NCI-H526 (cell line): ENCODE data around the gene COBL.

Source experiments
- DNase-seq, 2 experiments: peaks; one replicate each; lab custom pipeline; 2025; lab: John Stamatoyannopoulos, UW

Gene COBL

GRCh38 chr7:51189777-51190176 lies 126.8 kb downstream of the COBL start:
- no peak for DNase-seq

- no peak for DNase-seq
Measured at GRCh38 chr7:51188987-51189386, 127.6 kb downstream of the COBL start.

GRCh38 chr7:51187941-51188340 lies 128.7 kb downstream of the COBL start:
- DNase-seq = peak; percentile 7 to 70

GRCh38 chr7:51186531-51186930 lies 130.1 kb downstream of the COBL start:
- no peak for DNase-seq

GRCh38 chr7:51182636-51183166 lies 133.9 kb downstream of the COBL start:
- DNase-seq = no peak

- no peak for DNase-seq
Measured at GRCh38 chr7:51180092-51180491, 136.5 kb downstream of the COBL start.

GRCh38 chr7:51175992-51176388 lies 140.6 kb downstream of the COBL start:
- DNase-seq = no peak

GRCh38 chr7:51175316-51175991 lies 141.2 kb downstream of the COBL start:
- no peak for DNase-seq

- DNase-seq = no peak
Measured at GRCh38 chr7:51165337-51165736, 151.3 kb downstream of the COBL start.

GRCh38 chr7:51162724-51163329 lies 153.8 kb downstream of the COBL start:
- DNase-seq = peak; percentile 82 to 93

GRCh38 chr7:51161937-51162336 lies 154.7 kb downstream of the COBL start:
- DNase-seq = no peak

GRCh38 chr7:51160990-51161615 lies 155.5 kb downstream of the COBL start:
- DNase-seq = peak; percentile 28 to 76

- no peak for DNase-seq
Measured at GRCh38 chr7:51160411-51160810, 156.2 kb downstream of the COBL start.

- no peak for DNase-seq
Measured at GRCh38 chr7:51158742-51159445, 157.7 kb downstream of the COBL start.

GRCh38 chr7:51158211-51158610 lies 158.4 kb downstream of the COBL start:
- no peak for DNase-seq

GRCh38 chr7:51154201-51154600 lies 162.4 kb downstream of the COBL start:
- DNase-seq = no peak

- no peak for DNase-seq
Measured at GRCh38 chr7:51152706-51153200, 163.9 kb downstream of the COBL start.

GRCh38 chr7:51151455-51151854 lies 165.2 kb downstream of the COBL start:
- no peak for DNase-seq

- no peak for DNase-seq
Measured at GRCh38 chr7:51150193-51150592, 166.4 kb downstream of the COBL start.

- no peak for DNase-seq
Measured at GRCh38 chr7:51148216-51148615, 168.4 kb downstream of the COBL start.

GRCh38 chr7:51146816-51147586 lies 169.6 kb downstream of the COBL start:
- DNase-seq = no peak

GRCh38 chr7:51144178-51144577 lies 172.4 kb downstream of the COBL start:
- DNase-seq = peak; percentile 9 to 35
